ENCODE measurements around the gene ITGB1BP2. TPM values are rescaled to one million over a fixed set of nuclear protein-coding genes. Genes with fewer than 3 reads are reported as not detected.

The ITGB1BP2 gene
- total and polyA plus RNA-seq, 2 of the 8 experiments (the other 6 are each of a cell fraction or from before 2014, with no cell fraction given), result 2.9 to 5.2 TPM

- H3K4me2 ChIP-seq (ENCODE audit: insufficient read depth in 1 of 2, low read depth in 2 of 2, low read length in 2 of 2), result peak overlapping the region; percentile 69 to 89
- no peaks in the 10 kb centered on the region for H3K27me3 ChIP-seq (replicated peaks in 1 of 4; ENCODE audit: control insufficient read depth in 3 of 4, extremely low read depth in 1 of 4, insufficient read depth in 3 of 4, low read length in 3 of 4)
- peak in 1 of 2 experiments; percentile 78 for DNase-seq (ENCODE audit: low read depth in 1 of 2, low spot score in 2 of 2)
- no peak overlapping the region for H3K14ac ChIP-seq (ENCODE audit: insufficient read length)
- WGBS, 2 experiments (ENCODE audit: extremely low coverage in 1 of 2, insufficient coverage in 1 of 2, insufficient read length in 1 of 2, insufficient replicate concordance in 2 of 2, low coverage in 1 of 2, low lambda C conversion rate in 2 of 2, missing lambda C conversion rate in 1 of 2), result 1% methylated on average over 13 of the region's 35 CpGs; no CpG with 5 or more reads in 1 of the 2 experiments
- peaks cover 9 to 27% (median 20%) of the 10 kb centered on the region in 4 experiments for H3K36me3 ChIP-seq (ENCODE audit: control insufficient read depth in 2 of 4, insufficient read depth in 4 of 4, low read length in 3 of 4)
- peak overlapping the region; percentile 75 to 85 (median 79) for H3K9ac ChIP-seq (replicated peaks in 1 of 4; ENCODE audit: extremely low read depth in 1 of 4, low read depth in 3 of 4, low read length in 3 of 4)
- H2BK120ac ChIP-seq (replicated peaks; ENCODE audit: low read depth, low read length), result no peak overlapping the region
- H4K5ac ChIP-seq (ENCODE audit: insufficient read length, low read depth, low read length), result peak overlapping the region; percentile 83
- H3K4me1 ChIP-seq (replicated peaks in 1 of 4; ENCODE audit: control insufficient read depth in 3 of 4, insufficient read depth in 4 of 4, low read length in 3 of 4), result peaks cover 0 to 5% (median 3%) of the 10 kb centered on the region in 4 experiments; a peak in 4 of 7 replicates
- no peak overlapping the region for H3K4ac ChIP-seq (replicated peaks; ENCODE audit: insufficient read length, low read depth, low read length)
- H2AK5ac ChIP-seq (ENCODE audit: low read depth, low read length), result no peak overlapping the region
- FAIRE-seq, result no peak
- no peaks in the 10 kb centered on the region for H3K9me3 ChIP-seq (ENCODE audit: insufficient read depth in 2 of 2, low read depth in 1 of 2, low read length in 1 of 2)
- no peak overlapping the region for H4K91ac ChIP-seq (replicated peaks; ENCODE audit: insufficient read length, low read length)
- no peak overlapping the region for H2BK12ac ChIP-seq (ENCODE audit: low read depth, low read length)
- peak overlapping the region; percentile 87 for H3K18ac ChIP-seq (ENCODE audit: extremely low read depth, low read length)
- H3K27ac ChIP-seq (ENCODE audit: low read depth, low read length), result peak overlapping the region; percentile 70; the same call in 1 of the 2 replicates
- H3K4me3 ChIP-seq (ENCODE audit: extremely low read depth in 1 of 4, insufficient read depth in 2 of 4, low read depth in 3 of 4, low read length in 4 of 4), result peak overlapping the region; percentile 79 to 99 (median 82)
- H2AFZ ChIP-seq (ENCODE audit: low read length), result no peak overlapping the region
- H4K8ac ChIP-seq (ENCODE audit: extremely low read depth, insufficient read depth, low read length), result peak overlapping the region; percentile 68
- peak overlapping the region; percentile 91; the same call in 1 of the 2 replicates for H2BK5ac ChIP-seq (ENCODE audit: low read depth, low read length)
- H2BK15ac ChIP-seq (ENCODE audit: low read length), result 0 out of 2 replicates have a peak overlapping the region, but pooled peaks have one; percentile 46
- no peak overlapping the region for H3K23ac ChIP-seq (ENCODE audit: insufficient read length)
- H3K79me2 ChIP-seq (ENCODE audit: control insufficient read depth in 1 of 2, insufficient read depth in 2 of 2, low read length in 2 of 2), result peaks cover 0 to 26% of the 10 kb centered on the region in 2 experiments; a peak in 2 of 4 replicates
- H3K23me2 ChIP-seq (ENCODE audit: low read depth, low read length), result peaks cover 6% of the 10 kb centered on the region; the same call in 1 of the 2 replicates
- H3K56ac ChIP-seq (replicated peaks; ENCODE audit: insufficient read length, low read depth, low read length), result peak overlapping the region; percentile 97
- no peaks in the 10 kb centered on the region; the same call in 1 of the 2 replicates for H3K79me1 ChIP-seq (ENCODE audit: low read depth, low read length)
- ChIA-PET POLR2A (ENCODE audit: partially characterized antibody) (interaction anchor here (0.6 to 3.1 kb wide), 11 partner anchors 9 to 112 kb away, joined by 3 to 28 read pairs (median 5); partner anchors contain the start of genes ITGB1BP2, NONO and TAF1), CTCF (ENCODE audit: partially characterized antibody) (interaction anchor here (0.8 kb wide), 1 partner anchor 132 kb away, joined by 5 read pairs; no protein-coding TSS in a partner anchor)
- no peak overlapping the region for H2BK20ac ChIP-seq (ENCODE audit: low read length)
- no peaks in the 10 kb centered on the region for H4K20me1 ChIP-seq (replicated peaks in 1 of 2; ENCODE audit: control insufficient read depth in 1 of 2, insufficient read depth in 2 of 2, low read length in 2 of 2)
- TF ChIP-seq SUZ12 (IDR thresholded peaks at IDR 0.05; ENCODE audit: low read length), result no peak
- TF ChIP-seq MAX (IDR thresholded peaks at IDR 0.05), result 0 out of 2 replicates have a peak, but pooled peaks have one; percentile 18
- TF ChIP-seq ASH2L (IDR thresholded peaks at IDR 0.05; ENCODE audit: low read length), result peak; percentile 83
- no peak for TF ChIP-seq CREB1 (IDR thresholded peaks at IDR 0.05)
- TF ChIP-seq CTCF (IDR thresholded peaks at IDR 0.05; ENCODE audit: control extremely low read depth in 1 of 3, insufficient read depth in 1 of 3, low read depth in 1 of 3, low read length in 3 of 3), result peak in 2 of 3 experiments; percentile 35 to 43; a peak in 2 of 4 replicates
- TF ChIP-seq POLR2A (IDR thresholded peaks at IDR 0.05; ENCODE audit: control extremely low read depth in 1 of 2, low read depth in 2 of 2, low read length in 2 of 2), result peak in 1 of 2 experiments; percentile 52; a peak in 1 of 3 replicates
- TF ChIP-seq POLR2AphosphoS5 (IDR thresholded peaks at IDR 0.05; ENCODE audit: low read depth, low read length), result peak; percentile 34; the same call in 1 of the 2 replicates
- 0 out of 2 replicates have a peak, but pooled peaks have one; percentile 4 for TF ChIP-seq EGR1 (IDR thresholded peaks at IDR 0.05; ENCODE audit: borderline replicate concordance, low read depth, low read length)
Observed at GRCh38 chrX:71253253-71254091, 48.1 kb upstream of the ITGB1BP2 start.
